ENCODE results near the gene DIP2A.

DIP2A gene

DNA sequence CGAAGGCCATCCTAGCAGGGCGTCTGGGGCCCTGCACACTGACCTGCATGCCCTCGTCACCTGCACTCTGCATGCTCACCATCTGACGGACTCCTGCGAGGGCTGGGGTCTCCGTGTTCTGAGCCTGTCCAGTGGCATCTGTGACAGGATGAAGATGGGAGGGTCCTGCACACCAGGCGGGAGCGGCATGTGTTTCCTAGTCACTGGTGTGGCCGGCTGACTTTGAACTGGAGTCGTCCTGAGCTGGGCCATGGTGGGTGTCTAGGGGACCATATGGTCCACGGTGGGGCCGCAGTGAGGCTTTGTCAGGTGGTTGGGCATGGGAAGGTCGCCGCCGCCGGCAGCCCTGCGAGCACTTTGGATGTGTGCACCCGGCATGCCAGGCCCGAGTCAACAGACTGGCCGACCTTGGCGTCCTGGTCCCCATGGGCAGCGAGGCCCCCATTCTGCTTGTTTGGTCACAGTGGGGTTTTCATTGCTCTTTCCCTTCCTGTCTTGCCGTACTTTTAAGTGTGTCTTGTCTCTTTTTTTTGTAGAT lies 16.7 kb upstream of the DIP2A start:
- H2AFZ ChIP-seq (ENCODE audit: insufficient read depth, low read length, poor library complexity) = no peak overlapping the region
- no peak overlapping the region for H3K18ac ChIP-seq (ENCODE audit: low read length)
- no peaks in the 10 kb centered on the region for H3K79me1 ChIP-seq (ENCODE audit: low read length)
- H3K4me2 ChIP-seq (ENCODE audit: low read length) = no peak overlapping the region
- H4K8ac ChIP-seq (ENCODE audit: low read depth, low read length) = no peak overlapping the region
- no peak overlapping the region for H3K23ac ChIP-seq (ENCODE audit: low read length)
- no peaks in the 10 kb centered on the region for H3K27me3 ChIP-seq (ENCODE audit: insufficient read depth, low read length)
- DNase-seq = no peak
- H4K91ac ChIP-seq (ENCODE audit: low read depth, low read length) = no peak overlapping the region
- peaks cover 6% of the 10 kb centered on the region for H3K9me3 ChIP-seq (ENCODE audit: insufficient read depth, low read depth, low read length)
- peaks cover 0 to 4% of the 10 kb centered on the region in 2 experiments for H3K4me1 ChIP-seq (ENCODE audit: control insufficient read depth in 1 of 2, insufficient read depth in 2 of 2, low read length in 2 of 2)
- H3K79me2 ChIP-seq (ENCODE audit: control insufficient read depth, insufficient read depth, low read length, poor library complexity) = no peaks in the 10 kb centered on the region
- no peak overlapping the region for H3K4me3 ChIP-seq (ENCODE audit: low read depth, low read length)
- H3K14ac ChIP-seq (ENCODE audit: low read length) = no peak overlapping the region
- no peak overlapping the region for H3K9ac ChIP-seq (ENCODE audit: low read length)
- no CpG with 5 or more reads among the region's 23 CpGs for WGBS (ENCODE audit: extremely low coverage, insufficient coverage, insufficient read length)
- H3K27ac ChIP-seq (ENCODE audit: low read depth, low read length) = no peak overlapping the region
- H3K36me3 ChIP-seq (ENCODE audit: control insufficient read depth in 1 of 2, insufficient read depth in 2 of 2, low read length in 2 of 2) = peaks cover 59 to 62% of the 10 kb centered on the region in 2 experiments
- H4K12ac ChIP-seq (ENCODE audit: low read depth, low read length) = no peak overlapping the region
- no peak overlapping the region for H2BK5ac ChIP-seq (ENCODE audit: low read depth, low read length, poor library complexity)
- H2BK120ac ChIP-seq (ENCODE audit: insufficient read depth, low read length, poor library complexity) = no peak overlapping the region
- H2BK12ac ChIP-seq (ENCODE audit: low read length) = no peak overlapping the region
- no peak overlapping the region for H2AK5ac ChIP-seq (ENCODE audit: low read length)
- no peak overlapping the region for H3K4ac ChIP-seq (ENCODE audit: low read depth, low read length)

DNA sequence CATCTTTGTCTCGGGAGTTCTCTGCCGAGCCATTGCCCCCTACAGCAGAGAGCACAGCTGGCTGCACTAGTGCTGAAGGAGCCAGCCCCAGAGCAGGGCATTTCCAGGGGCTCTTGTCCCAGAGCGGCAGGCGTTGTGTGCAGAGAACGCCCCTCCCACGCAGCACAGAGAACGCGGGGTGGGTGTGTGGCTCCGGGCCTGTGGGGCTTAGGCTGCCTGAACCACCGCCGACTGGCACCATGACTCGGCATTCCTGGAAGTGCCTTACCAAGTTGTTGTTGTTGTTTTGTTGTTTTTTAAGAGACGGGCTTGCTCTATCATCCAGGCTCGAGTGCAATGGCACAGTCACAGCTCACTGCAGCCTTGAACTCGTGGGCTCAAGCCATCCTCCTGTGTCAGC lies 15.8 kb upstream of the DIP2A start:
- Histone ChIP-seq H3K79me1 (ENCODE audit: low read length) (no peaks in the 10 kb centered on the region), H4K91ac (ENCODE audit: low read depth, low read length) (no peak overlapping the region), H3K4ac (ENCODE audit: low read depth, low read length) (no peak overlapping the region), H3K79me2 (ENCODE audit: control insufficient read depth, insufficient read depth, low read length, poor library complexity) (no peaks in the 10 kb centered on the region), H2AFZ (ENCODE audit: insufficient read depth, low read length, poor library complexity) (no peak overlapping the region), H2BK12ac (ENCODE audit: low read length) (no peak overlapping the region), H3K27ac (ENCODE audit: low read depth, low read length) (no peak overlapping the region), H3K23ac (ENCODE audit: low read length) (no peak overlapping the region), H3K4me3 (ENCODE audit: low read depth, low read length) (no peak overlapping the region), H2AK5ac (ENCODE audit: low read length) (no peak overlapping the region), H3K4me1 (ENCODE audit: control insufficient read depth in 1 of 2, insufficient read depth in 2 of 2, low read length in 2 of 2) (peaks cover 0 to 4% of the 10 kb centered on the region in 2 experiments), H4K12ac (ENCODE audit: low read depth, low read length) (no peak overlapping the region), H2BK5ac (ENCODE audit: low read depth, low read length, poor library complexity) (no peak overlapping the region), H3K9me3 (ENCODE audit: insufficient read depth, low read depth, low read length) (peaks cover 3% of the 10 kb centered on the region), H3K36me3 (ENCODE audit: control insufficient read depth in 1 of 2, insufficient read depth in 2 of 2, low read length in 2 of 2) (peaks cover 53 to 54% of the 10 kb centered on the region in 2 experiments), H3K14ac (ENCODE audit: low read length) (no peak overlapping the region), H3K9ac (ENCODE audit: low read length) (no peak overlapping the region), H3K18ac (ENCODE audit: low read length) (no peak overlapping the region), H4K8ac (ENCODE audit: low read depth, low read length) (no peak overlapping the region), H2BK120ac (ENCODE audit: insufficient read depth, low read length, poor library complexity) (no peak overlapping the region), H3K4me2 (ENCODE audit: low read length) (no peak overlapping the region), H3K27me3 (ENCODE audit: insufficient read depth, low read length) (no peaks in the 10 kb centered on the region)
- no CpG with 5 or more reads among the region's 15 CpGs for WGBS (ENCODE audit: extremely low coverage, insufficient coverage, insufficient read length)
- DNase-seq = no peak

DNA sequence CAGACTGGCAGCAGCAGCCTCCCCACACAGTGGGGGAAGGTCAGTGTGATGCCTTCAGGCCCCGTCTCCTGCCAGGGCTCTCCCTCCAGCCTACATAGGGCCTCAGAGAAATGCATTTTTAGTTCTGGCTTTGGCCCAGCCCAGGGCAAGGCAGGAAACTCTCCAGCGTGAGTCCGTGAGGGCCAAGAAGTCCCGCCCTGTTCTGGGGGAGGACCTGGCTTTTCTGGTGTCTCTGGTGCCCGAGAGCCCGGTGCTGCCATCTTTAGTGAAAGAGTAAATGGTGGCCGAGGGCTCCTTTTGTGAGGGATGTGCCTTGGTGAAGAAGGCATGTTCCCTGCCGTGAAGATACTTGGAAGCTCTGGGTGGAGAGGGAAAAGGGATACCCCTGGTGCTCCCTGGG lies 14.8 kb upstream of the DIP2A start:
- H3K18ac ChIP-seq (ENCODE audit: low read length) = no peak overlapping the region
- no peak overlapping the region for H3K23ac ChIP-seq (ENCODE audit: low read length)
- no peak overlapping the region for H2AK5ac ChIP-seq (ENCODE audit: low read length)
- H3K27me3 ChIP-seq (ENCODE audit: insufficient read depth, low read length) = no peaks in the 10 kb centered on the region
- no peak overlapping the region for H2BK12ac ChIP-seq (ENCODE audit: low read length)
- no peak overlapping the region for H3K9ac ChIP-seq (ENCODE audit: low read length)
- WGBS (ENCODE audit: extremely low coverage, insufficient coverage, insufficient read length) = no CpG with 5 or more reads among the region's 8 CpGs
- H4K91ac ChIP-seq (ENCODE audit: low read depth, low read length) = no peak overlapping the region
- no peak overlapping the region for H3K14ac ChIP-seq (ENCODE audit: low read length)
- H2BK5ac ChIP-seq (ENCODE audit: low read depth, low read length, poor library complexity) = no peak overlapping the region
- no peak for DNase-seq
- no peak overlapping the region for H4K12ac ChIP-seq (ENCODE audit: low read depth, low read length)
- H2AFZ ChIP-seq (ENCODE audit: insufficient read depth, low read length, poor library complexity) = no peak overlapping the region
- no peak overlapping the region for H2BK120ac ChIP-seq (ENCODE audit: insufficient read depth, low read length, poor library complexity)
- H3K4me1 ChIP-seq (ENCODE audit: control insufficient read depth in 1 of 2, insufficient read depth in 2 of 2, low read length in 2 of 2) = peaks cover 0 to 4% of the 10 kb centered on the region in 2 experiments
- H3K4ac ChIP-seq (ENCODE audit: low read depth, low read length) = no peak overlapping the region
- peaks cover 50 to 51% of the 10 kb centered on the region in 2 experiments for H3K36me3 ChIP-seq (ENCODE audit: control insufficient read depth in 1 of 2, insufficient read depth in 2 of 2, low read length in 2 of 2)
- no peak overlapping the region for H3K27ac ChIP-seq (ENCODE audit: low read depth, low read length)
- H3K9me3 ChIP-seq (ENCODE audit: insufficient read depth, low read depth, low read length) = peaks cover 3% of the 10 kb centered on the region
- no peak overlapping the region for H4K8ac ChIP-seq (ENCODE audit: low read depth, low read length)
- no peaks in the 10 kb centered on the region for H3K79me1 ChIP-seq (ENCODE audit: low read length)
- H3K4me3 ChIP-seq (ENCODE audit: low read depth, low read length) = no peak overlapping the region
- no peak overlapping the region for H3K4me2 ChIP-seq (ENCODE audit: low read length)
- no peaks in the 10 kb centered on the region for H3K79me2 ChIP-seq (ENCODE audit: control insufficient read depth, insufficient read depth, low read length, poor library complexity)

DNA sequence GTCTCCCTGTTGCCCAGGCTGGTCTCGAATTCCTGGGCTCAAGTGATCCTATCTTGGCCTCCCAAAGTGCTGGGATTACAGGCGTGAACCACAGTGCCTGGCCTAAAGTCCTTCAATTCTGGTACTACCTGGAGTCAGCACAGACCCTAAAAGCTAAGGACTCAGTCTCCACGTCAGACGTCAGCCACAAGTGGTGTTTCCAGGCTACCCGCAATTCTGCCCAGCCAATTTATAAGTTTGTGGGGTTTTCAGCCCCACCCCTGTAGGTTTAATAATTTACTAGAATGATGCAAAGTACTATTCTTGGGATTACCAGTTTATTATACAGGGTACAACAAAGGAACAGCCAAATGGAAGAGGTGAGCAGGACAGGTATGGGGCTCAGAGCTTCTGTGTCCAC lies 10.6 kb upstream of the DIP2A start:
- no peak overlapping the region for H4K91ac ChIP-seq (ENCODE audit: low read depth, low read length)
- no peak overlapping the region for H3K14ac ChIP-seq (ENCODE audit: low read length)
- no peak overlapping the region for H2BK5ac ChIP-seq (ENCODE audit: low read depth, low read length, poor library complexity)
- H3K4ac ChIP-seq (ENCODE audit: low read depth, low read length) = no peak overlapping the region
- H3K36me3 ChIP-seq (ENCODE audit: control insufficient read depth in 1 of 2, insufficient read depth in 2 of 2, low read length in 2 of 2) = peaks cover 14 to 19% of the 10 kb centered on the region in 2 experiments
- peaks cover 3% of the 10 kb centered on the region for H3K9me3 ChIP-seq (ENCODE audit: insufficient read depth, low read depth, low read length)
- DNase-seq = no peak
- no peak overlapping the region for H2AFZ ChIP-seq (ENCODE audit: insufficient read depth, low read length, poor library complexity)
- H3K79me1 ChIP-seq (ENCODE audit: low read length) = no peaks in the 10 kb centered on the region
- no peak overlapping the region for H3K9ac ChIP-seq (ENCODE audit: low read length)
- H4K12ac ChIP-seq (ENCODE audit: low read depth, low read length) = no peak overlapping the region
- no peak overlapping the region for H3K23ac ChIP-seq (ENCODE audit: low read length)
- H3K4me3 ChIP-seq (ENCODE audit: low read depth, low read length) = no peak overlapping the region
- no peaks in the 10 kb centered on the region for H3K27me3 ChIP-seq (ENCODE audit: insufficient read depth, low read length)
- no CpG with 5 or more reads among the region's 5 CpGs for WGBS (ENCODE audit: extremely low coverage, insufficient coverage, insufficient read length)
- H3K4me2 ChIP-seq (ENCODE audit: low read length) = no peak overlapping the region
- no peak overlapping the region for H2BK12ac ChIP-seq (ENCODE audit: low read length)
- no peak overlapping the region for H2BK120ac ChIP-seq (ENCODE audit: insufficient read depth, low read length, poor library complexity)
- no peak overlapping the region for H3K27ac ChIP-seq (ENCODE audit: low read depth, low read length)
- no peaks in the 10 kb centered on the region for H3K4me1 ChIP-seq (ENCODE audit: control insufficient read depth in 1 of 2, insufficient read depth in 2 of 2, low read length in 2 of 2)
- H4K8ac ChIP-seq (ENCODE audit: low read depth, low read length) = no peak overlapping the region
- H3K79me2 ChIP-seq (ENCODE audit: control insufficient read depth, insufficient read depth, low read length, poor library complexity) = no peaks in the 10 kb centered on the region
- no peak overlapping the region for H3K18ac ChIP-seq (ENCODE audit: low read length)
- H2AK5ac ChIP-seq (ENCODE audit: low read length) = no peak overlapping the region

Measured in trophoblast cell (in vitro differentiated cells and primary cell).